ENCODE measurements around the gene ABCG1.

ABCG1 gene

GRCh38 chr21:42228709-42229220, 9.8 kb downstream of the ABCG1 start:
- Histone ChIP-seq H3K4me3 (no peak overlapping the region), H3K27ac (peak overlapping the region in 15 of 21 experiments; percentile 28 to 85 (median 66))

- H3K27ac ChIP-seq: peak overlapping the region in 2 of 21 experiments; percentile 45 to 85
- H3K4me3 ChIP-seq: no peak overlapping the region
Measured at GRCh38 chr21:42229676-42230075, 10.7 kb downstream of the ABCG1 start.

- peak overlapping the region in 4 of 21 experiments; percentile 27 to 85 (median 40) for H3K27ac ChIP-seq
- no peak overlapping the region for H3K4me3 ChIP-seq
Measured at GRCh38 chr21:42230178-42230577, 11.2 kb downstream of the ABCG1 start.

DNA sequence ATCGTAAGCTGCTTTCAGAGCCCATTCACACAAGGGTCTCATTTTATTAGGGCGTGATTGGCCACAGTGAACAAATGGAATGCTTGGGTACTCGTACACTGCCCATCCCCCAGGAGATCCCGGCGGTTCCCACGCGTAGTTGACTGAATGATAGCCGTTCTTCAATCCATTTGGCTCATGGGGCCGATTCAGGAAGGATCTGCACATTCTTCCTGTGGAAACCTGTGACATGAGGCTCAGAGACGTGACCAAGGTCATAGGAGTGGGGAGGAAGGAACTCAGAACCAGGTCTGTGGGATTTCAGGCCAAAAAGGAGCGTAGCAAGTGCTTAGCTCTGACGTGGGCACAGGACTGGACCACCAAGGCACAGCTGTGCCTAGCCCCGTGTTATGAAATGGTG, 11.7 kb downstream of the ABCG1 start:
- no peak overlapping the region for H3K4me3 ChIP-seq
- H3K27ac ChIP-seq: peak overlapping the region in 5 of 21 experiments; percentile 25 to 55 (median 36)

DNA sequence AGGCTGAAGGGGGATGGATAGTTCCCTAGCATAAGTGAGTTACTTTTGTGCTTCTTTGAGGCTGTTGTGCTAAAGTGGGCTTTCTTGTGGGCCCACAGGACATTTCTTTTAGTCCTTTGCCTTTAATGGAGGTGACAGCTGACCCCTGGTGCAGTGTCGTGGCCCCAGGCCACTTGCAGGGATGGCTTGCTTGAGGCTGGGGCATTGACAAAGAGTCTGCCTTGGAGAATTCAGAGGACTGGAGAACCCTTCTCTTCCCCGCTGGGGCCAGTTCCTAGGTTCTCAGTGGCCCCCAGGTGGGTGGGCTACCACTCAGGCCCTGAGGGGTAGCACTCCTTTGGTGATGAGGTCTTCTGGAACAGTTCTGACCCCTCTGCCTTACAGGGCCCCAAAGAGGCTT, 12.8 kb downstream of the ABCG1 start:
- no peak overlapping the region for H3K4me3 ChIP-seq
- peak overlapping the region in 7 of 21 experiments; percentile 4 to 84 (median 25) for H3K27ac ChIP-seq

GRCh38 chr21:42232176-42232825, 13.4 kb downstream of the ABCG1 start:
- Histone ChIP-seq H3K27ac (peak overlapping the region in 12 of 21 experiments; percentile 18 to 87 (median 77)), H3K4me3 (no peak overlapping the region)

DNA sequence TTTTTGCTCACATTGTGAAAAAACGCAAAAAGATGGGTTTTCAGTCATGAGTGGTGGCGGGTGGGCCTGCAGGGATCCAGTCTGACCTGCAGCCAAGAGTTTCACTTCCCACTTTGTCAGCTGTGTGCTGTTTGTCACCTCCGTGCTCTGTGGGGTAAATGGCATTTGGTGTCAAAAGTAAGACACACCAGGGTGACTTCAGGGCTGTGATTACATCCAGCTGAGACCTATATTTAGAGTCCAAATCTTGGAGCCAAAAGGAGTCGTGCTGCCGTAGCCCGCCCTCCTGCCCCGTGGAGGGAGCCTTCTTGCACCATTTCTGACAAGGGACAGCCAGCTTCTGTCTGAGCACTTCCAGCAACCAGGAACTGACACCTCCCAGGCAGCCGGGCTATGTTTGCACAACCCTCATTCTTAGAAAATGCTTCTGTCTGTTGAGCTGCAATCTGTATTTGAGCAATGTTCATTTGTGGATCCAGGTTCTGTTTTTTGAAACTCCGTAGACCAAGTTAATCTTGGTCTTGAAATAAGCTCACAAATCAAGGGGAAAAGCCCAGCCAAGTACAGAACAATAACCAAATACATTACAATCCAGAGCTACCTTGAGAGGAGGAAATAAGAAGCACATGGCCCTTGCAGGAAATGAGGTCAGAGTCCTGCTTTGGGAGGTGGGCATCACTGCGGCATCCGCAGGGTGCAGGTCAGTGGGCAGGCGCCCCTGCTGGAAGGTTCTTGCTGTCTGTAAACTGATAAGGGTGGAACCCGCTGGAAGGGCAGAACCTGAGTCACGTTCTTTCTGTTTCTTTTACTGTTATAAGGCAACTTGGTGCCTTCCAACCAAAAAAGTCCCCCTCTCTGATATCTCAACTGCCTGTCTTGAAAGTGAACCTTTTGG, 14.4 kb downstream of the ABCG1 start:
- Histone ChIP-seq H3K4me3 (peak overlapping the region in 1 of 7 experiments; percentile 4), H3K27ac (peak overlapping the region in 20 of 21 experiments; percentile 32 to 87 (median 74))

GRCh38 chr21:42234041-42234440, 15.1 kb downstream of the ABCG1 start:
- H3K4me3 ChIP-seq: peak overlapping the region in 6 of 7 experiments; percentile 24 to 54 (median 32)

GRCh38 chr21:42234464-42235241, 15.7 kb downstream of the ABCG1 start:
- Histone ChIP-seq H3K27ac (peak overlapping the region; percentile 16 to 87 (median 75)), H3K4me3 (peak overlapping the region; percentile 24 to 54 (median 31))

More at GRCh38 chr21:42234041-42234440, 15.1 kb downstream of the ABCG1 start:
- H3K27ac ChIP-seq: peak overlapping the region; percentile 16 to 87 (median 74)

DNA sequence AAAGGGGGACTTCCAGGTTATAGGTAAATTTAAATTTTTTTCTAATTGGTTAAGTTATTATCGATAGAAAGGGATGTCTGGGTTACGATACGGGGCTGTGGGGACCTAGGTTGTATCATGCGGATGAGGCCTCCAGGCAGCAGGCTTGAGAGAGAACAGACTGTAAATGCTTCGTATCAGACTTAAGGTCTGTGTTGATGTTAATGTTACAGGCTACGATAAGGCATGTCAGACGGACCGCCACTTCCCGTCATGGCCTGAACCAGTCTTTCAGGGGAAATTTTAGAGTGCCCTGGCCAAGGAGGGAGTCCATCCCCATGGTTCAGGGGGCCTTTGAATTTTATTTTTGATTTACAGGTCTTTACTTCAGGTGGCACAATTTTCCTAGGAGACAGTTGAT, 16.7 kb downstream of the ABCG1 start:
- Histone ChIP-seq H3K27ac (peak overlapping the region in 9 of 21 experiments; percentile 22 to 84 (median 80)), H3K4me3 (no peak overlapping the region)

GRCh38 chr21:42236014-42236413, 17.1 kb downstream of the ABCG1 start:
- Histone ChIP-seq H3K4me3 (no peak overlapping the region), H3K27ac (peak overlapping the region in 5 of 21 experiments; percentile 22 to 77 (median 32))

- no peak overlapping the region for H3K4me3 ChIP-seq
- peak overlapping the region in 4 of 21 experiments; percentile 10 to 69 (median 22) for H3K27ac ChIP-seq
Measured at GRCh38 chr21:42236693-42237092, 17.8 kb downstream of the ABCG1 start.

GRCh38 chr21:42237161-42237560, 18.2 kb downstream of the ABCG1 start:
- Histone ChIP-seq H3K4me3 (no peak overlapping the region), H3K27ac (peak overlapping the region in 4 of 21 experiments; percentile 10 to 69 (median 22))

GRCh38 chr21:42237577-42237976, 18.6 kb downstream of the ABCG1 start:
- Histone ChIP-seq H3K4me3 (no peak overlapping the region), H3K27ac (peak overlapping the region in 2 of 21 experiments; percentile 22 to 69)

GRCh38 chr21:42238185-42238934, 19.4 kb downstream of the ABCG1 start:
- H3K4me3 ChIP-seq: no peak overlapping the region
- peak overlapping the region in 3 of 21 experiments; percentile 1 to 69 (median 12) for H3K27ac ChIP-seq

GRCh38 chr21:42239556-42239955, 20.6 kb downstream of the ABCG1 start:
- H3K4me3 ChIP-seq: no peak overlapping the region
- H3K27ac ChIP-seq: no peak overlapping the region

DNA sequence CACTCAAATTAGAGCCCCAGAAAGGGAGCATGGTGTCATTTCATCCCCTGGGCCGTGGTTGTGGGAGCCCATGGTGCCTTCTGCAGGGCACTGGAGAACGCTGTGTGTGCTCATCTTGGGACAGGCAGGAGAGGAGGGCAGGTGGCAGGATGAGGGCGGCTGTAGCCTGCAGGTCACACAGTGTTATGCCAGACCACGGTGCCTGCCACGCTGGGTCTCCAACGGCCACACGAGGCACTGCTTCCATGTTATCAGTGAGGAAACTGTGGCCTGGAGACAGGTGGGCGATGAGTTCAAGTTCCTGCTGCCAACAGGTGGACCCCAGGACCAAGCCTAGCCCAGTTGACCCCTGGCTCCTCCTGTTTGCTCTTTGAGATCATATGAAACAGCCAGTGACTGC, 21.0 kb downstream of the ABCG1 start:
- H3K27ac ChIP-seq: no peak overlapping the region

GRCh38 chr21:42242611-42243010, 23.7 kb downstream of the ABCG1 start:
- Histone ChIP-seq H3K27ac (no peak overlapping the region), H3K4me3 (no peak overlapping the region)

More for the DNA sequence above, 21.0 kb downstream of the ABCG1 start:
- H3K4me3 ChIP-seq: no peak overlapping the region

GRCh38 chr21:42243026-42243425, 24.1 kb downstream of the ABCG1 start:
- no peak overlapping the region for H3K4me3 ChIP-seq
- H3K27ac ChIP-seq: no peak overlapping the region
